Activated T-helper 9 cell treated with anti-CD3 and anti-CD28 coated beads, Interleukin-2, amount 50 U/mL, for 16 hours (primary cell): ENCODE data around the gene SNRPB2.

Source experiments
- DNase-seq: peaks from one replicate; pipeline ENCODE4 v3.0.0-alpha.2; 2020; ENCODE audit warnings: low read depth

The SNRPB2 gene

DNA sequence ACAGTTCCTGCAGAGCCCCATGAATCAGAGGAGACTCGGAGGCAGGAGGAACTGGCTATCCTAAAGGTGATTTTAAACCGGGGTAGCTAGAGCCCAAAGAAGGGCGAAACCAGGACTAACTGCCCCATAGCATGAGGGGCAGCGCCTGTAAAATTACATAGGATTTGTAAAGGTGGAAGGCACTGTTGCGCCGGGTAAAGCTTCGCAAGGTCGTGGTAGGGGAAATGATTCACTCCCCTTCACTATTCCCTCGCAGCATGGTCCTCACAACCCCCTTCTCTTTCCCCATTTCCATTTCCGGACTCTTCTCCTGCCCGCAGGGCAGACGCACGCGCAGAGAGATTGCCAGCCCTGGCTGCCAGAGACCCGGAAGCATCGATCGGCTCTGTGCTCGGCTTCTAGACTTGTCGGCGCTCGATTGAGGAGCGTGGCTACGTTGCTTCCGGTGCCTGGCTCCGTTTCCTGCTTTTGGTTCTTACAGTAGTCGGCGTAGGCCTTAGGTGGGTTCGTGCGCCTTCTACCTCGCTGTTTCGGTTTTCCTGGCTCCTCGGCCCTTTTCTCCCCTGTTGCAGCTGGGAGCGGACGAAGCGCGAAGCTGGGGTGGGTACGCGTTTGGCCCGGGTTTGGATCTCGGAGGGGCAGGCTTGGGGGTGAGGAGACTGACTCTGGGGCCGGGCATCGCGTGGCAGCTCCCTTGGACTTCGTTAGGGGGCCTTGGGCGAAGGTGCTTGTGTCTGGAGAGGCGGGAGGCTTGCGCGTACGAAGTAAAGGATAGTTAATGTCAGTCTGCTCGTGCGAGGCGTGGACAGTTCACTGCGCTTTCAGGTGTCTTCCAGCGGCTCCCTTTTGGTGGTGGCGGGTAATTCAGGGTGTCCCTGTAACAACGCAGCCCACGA lies at the start of gene SNRPB2:
SNRPB2 (plus strand) TSS at position 462 of the 896 bp plus-strand sequence. CDS start 1,677 bp downstream, outside the sequence.
- peak; percentile 84 for DNase-seq

- DNase-seq, result no peak
These were observed 45.4 kb upstream of the SNRPB2 start for GRCh38 chr20:16684416-16684815.

GRCh38 chr20:16689906-16690305 lies 39.9 kb upstream of the SNRPB2 start:
- no peak for DNase-seq

GRCh38 chr20:16691381-16691780 lies 38.4 kb upstream of the SNRPB2 start:
- DNase-seq, result no peak

DNA sequence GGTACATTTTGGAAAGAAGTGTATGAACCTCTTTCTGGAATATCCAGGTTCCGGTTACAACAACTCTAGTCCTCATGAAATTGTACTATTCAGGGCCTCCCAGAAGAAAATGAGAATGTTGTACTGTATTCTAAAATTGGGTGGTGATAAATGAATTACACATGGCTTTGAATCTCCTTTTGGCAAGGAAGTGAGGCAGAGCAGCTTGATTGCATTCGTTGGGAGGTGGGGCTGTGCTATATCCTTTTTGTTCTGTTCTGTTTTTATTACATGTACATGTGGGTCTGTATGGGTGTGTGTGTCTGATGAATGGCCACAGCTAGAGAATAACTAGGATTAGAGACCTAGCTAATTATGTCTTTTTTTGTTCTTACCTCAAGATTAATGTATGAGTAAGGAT lies 37.8 kb upstream of the SNRPB2 start:
- DNase-seq, result no peak

DNA sequence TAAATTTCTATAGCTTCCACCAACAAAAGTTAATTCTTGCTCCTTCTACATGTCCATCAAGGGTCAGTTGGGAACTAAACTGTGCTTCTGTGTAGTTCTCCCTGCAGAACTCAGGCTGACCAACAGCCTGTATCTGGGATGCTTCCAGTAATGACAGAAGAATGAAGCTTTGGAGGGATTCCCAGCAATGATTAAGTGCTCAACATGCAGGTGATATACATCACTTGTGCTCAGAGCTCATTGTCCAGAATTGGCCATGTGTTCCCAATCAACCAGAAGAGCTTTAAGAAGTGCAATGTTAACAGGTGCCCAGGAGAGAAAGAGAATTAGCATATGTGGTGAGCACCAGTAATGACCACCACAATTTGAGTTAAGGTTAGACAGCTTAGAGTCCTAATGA lies 37.4 kb upstream of the SNRPB2 start:
- no peak for DNase-seq

- no peak for DNase-seq
These were observed 36.5 kb upstream of the SNRPB2 start for GRCh38 chr20:16693278-16693677.

DNA sequence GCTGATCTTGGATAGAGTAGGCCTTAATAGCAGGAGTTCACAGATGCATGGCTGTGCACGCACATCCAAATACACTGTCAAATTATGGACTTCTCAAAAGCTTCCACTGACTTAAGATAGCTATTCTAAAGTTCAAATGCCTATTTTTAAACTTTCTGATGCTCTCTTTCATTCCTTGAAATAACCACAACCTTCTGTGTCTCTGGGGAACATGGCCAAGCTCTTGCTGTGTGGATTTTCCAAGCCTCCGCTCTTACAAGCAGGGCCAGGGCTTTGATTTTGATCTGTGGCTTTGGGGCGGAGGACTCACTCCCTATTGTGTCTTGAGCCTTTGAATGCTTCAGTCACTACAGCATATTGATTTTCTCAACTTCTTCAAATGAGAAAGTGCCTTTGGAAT lies 35.7 kb upstream of the SNRPB2 start:
- DNase-seq, result no peak

DNA sequence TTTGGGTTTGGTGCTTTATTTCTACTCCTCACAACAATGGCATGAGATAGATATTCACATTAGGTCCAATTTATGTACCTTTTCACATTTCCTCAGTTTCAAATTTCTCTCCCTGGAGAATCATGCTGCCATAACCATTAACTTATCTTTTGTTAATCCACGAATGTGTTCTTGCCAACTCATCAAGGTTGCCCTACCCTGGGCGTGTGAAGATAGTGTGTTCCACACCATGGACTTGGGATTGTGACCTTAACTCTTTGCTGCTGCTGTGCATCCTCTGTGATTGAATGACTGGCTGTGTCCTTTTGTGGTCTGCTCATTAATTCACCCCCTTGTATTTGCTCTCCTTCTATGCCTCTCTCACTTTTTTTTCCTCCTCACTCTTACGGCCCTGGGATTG lies 34.2 kb upstream of the SNRPB2 start:
- no peak for DNase-seq

GRCh38 chr20:16699293-16699692 lies 30.5 kb upstream of the SNRPB2 start:
- DNase-seq, result no peak

GRCh38 chr20:16701296-16701695 lies 28.5 kb upstream of the SNRPB2 start:
- DNase-seq, result no peak

- no peak for DNase-seq
These were observed 26.3 kb upstream of the SNRPB2 start for GRCh38 chr20:16703570-16703969.

DNA sequence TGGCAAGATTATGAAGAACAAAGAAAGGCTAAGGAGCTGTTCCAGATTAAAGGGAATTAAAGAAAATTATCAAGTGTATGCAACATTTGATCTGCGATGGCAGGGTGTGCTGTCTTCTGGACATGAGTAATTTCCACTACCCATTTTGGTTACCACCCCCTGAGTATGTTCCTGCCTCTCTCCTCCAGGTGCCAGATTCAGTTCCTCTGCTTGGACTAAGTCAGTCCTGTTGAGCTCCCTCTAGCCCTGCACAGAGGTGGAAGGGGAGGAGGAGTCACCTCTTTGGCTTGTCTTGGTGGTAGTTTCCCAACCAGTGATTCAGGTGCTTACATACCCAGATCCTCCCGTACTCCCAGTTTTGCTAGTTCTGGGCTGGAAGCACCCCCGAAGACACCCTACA lies 22.2 kb upstream of the SNRPB2 start:
- no peak for DNase-seq

DNA sequence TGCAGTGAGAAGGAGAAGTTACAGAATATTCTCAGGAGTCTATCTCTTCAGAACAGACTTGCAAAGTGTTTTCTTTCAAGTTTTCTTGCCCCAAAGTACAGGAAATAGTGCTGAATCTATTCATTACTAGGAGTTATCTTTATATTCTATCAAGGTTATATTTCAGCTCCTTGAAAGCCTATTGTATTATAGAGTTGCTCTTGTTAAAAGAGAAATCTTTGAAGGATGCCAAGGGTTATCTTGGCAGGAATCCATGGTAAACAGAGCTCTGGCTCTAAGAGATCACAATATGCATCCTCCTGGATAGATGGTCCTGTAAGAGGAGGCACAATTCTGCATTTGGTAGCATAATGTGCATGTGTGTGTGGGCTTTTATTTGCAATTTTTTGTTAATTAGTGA lies 21.2 kb upstream of the SNRPB2 start:
- DNase-seq, result no peak

- no peak for DNase-seq
These were observed 20.8 kb upstream of the SNRPB2 start for GRCh38 chr20:16709017-16709416.

GRCh38 chr20:16710781-16711180 lies 19.0 kb upstream of the SNRPB2 start:
- DNase-seq, result no peak

- DNase-seq, result no peak
These were observed 18.1 kb upstream of the SNRPB2 start for GRCh38 chr20:16711661-16712258.

DNA sequence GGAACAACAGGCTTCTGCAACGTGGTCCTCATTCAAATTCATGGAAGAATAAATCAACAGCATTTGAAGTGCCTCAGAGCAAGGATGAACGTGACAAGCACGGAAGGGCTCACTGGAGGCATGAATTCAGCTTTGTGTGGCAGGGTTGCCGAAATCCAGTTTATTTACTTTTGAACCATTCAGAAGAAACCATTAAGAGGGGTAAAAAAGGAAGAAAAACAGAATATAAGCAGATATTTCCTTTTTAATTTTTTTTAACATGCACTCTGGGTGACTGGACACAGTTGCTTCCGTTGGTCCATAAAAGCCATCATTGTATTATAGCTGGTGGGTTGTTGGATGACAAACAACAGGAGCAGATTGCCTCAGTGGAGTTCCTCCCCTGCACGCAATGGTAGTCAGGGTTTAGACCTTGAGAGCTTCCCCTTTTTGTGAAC lies 17.3 kb upstream of the SNRPB2 start:
- no peak for DNase-seq

DNA sequence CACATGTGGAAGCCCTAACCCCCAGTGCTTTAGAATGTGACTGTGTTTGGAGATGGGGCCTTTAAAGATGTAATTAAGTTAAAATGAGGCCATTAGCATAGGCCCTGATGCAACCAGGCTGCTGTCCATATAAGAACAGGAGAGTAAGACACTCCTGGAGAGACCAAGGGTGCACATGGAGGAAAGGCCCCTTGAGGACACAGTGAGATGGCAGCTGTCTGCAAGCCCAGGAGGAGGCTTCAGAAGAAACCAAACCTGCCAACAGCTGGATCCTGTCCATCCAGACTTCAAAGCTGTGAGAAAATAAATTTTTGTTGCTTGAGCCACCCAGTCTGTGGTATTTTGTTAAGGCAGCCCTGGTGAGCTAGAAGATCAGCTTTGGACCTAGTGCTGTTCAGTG lies 16.8 kb upstream of the SNRPB2 start:
- DNase-seq, result no peak

DNA sequence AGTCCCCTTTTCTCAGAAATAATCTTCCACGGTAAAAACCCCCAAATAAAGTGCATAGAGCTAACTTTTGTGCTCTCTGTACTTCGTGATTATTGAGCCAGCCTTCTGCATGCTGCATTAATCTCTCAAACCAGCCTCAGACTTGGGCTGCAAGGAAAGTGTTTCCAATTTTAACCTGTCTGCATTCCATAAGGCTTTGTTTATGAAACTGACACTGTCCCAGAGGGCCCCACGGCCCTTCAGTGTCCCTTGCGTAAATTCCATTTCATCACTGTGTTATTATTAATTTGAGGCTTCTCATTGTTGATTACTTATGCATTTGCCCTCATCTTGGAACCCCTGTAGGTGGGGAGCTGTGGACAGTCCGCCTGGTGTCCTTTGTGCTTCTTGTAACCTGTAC lies 15.6 kb upstream of the SNRPB2 start:
- no peak for DNase-seq

DNA sequence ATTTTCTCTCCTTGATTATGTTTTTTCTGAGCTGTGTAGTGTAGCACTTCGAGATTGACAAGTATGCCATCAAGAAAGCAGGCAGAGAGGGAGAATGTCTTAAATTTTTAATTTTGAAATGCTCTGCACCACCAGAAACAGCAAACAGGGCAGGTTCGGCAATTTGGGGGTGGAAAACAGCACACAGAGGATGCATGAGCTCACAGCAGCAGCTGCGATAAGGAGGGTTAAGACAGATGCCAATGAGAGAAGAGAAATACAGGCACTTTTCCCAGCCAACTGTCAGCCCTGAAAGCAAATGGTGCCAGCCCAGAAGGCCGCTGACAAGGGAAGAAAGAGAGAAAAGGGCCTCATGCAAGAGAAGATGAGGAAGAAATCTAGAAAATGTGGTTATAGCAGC lies 15.1 kb upstream of the SNRPB2 start:
- DNase-seq, result no peak

GRCh38 chr20:16719421-16719820 lies 10.4 kb upstream of the SNRPB2 start:
- no peak for DNase-seq

DNA sequence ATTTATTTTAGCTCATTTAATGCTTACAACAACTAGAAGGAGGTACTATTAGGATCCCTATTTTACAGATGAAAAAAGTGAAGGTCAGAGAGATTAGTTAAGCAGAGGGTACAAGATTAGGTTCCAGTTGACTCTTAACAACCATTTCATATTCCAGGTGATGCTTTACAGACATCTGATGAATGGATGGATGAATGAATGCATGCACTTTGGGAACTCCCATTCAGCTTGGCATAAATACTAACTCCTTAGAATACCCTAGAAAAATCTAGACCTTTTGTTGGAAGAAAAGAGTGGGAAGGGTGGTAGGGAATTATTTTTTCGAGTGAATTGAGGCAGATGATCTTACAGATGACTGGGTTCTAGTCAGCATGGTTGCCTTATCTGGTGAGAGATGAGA lies 746 bp upstream of the SNRPB2 start:
- no peak for DNase-seq
